ENCODE results near the gene RBM19.

The RBM19 gene

DNA sequence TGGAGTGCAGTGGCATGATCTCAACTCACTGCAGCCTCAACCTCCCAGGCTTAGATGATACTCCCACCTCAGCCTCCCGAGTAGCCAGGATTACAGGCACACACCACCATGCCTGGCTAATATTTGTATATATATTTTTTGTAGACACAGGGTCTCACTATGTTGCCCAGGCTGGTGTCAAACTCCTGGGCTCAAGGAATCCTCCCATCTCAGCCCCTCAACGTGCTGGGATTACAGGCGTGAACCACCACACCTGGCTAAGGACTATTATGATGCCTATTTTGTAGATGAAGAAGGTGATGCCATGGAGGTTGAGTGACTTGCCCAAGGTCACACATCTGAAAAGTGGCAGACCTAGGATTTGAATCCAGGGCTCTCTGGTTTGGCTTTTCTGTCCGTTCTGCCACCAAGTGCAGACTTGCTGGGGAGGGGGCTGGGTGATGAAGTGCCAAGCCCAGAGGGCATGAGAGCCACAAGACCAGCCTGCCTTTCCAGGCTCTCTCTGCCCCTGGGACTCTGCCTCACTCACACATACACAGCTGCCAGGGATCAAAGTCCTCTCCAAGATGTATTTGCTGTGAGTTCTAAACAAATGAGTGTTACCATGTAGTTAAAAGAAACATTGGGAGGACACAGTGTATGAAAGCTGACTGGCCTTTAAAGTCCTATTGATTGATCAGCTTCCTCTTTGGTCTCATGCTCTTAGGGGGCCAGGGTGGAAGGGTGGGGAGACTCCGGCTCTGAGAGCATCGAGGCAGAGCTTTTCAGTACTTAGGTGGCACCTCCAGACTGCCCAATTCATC, 21.3 kb upstream of the RBM19 start:
- no peak for DNase-seq

DNA sequence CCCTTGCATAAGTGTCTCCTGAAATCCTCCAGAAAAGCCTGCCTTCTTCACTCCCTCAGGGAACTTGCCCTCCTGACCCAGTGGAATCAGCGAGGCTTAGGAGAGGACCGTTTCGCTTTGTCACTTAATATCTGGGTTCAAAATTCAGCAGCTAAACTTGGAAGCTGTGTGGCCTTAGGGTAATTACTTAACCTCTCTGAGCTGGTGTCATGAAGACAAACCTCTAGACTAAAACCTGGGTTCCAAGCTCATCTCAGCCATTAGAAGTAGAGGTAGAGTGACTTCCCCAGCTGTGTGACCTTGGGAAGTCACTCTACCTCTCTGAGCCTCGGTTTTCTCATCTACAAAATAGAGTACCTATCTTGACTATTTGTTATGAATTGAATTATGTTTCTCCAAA, 18.3 kb upstream of the RBM19 start:
- no peak for DNase-seq

DNA sequence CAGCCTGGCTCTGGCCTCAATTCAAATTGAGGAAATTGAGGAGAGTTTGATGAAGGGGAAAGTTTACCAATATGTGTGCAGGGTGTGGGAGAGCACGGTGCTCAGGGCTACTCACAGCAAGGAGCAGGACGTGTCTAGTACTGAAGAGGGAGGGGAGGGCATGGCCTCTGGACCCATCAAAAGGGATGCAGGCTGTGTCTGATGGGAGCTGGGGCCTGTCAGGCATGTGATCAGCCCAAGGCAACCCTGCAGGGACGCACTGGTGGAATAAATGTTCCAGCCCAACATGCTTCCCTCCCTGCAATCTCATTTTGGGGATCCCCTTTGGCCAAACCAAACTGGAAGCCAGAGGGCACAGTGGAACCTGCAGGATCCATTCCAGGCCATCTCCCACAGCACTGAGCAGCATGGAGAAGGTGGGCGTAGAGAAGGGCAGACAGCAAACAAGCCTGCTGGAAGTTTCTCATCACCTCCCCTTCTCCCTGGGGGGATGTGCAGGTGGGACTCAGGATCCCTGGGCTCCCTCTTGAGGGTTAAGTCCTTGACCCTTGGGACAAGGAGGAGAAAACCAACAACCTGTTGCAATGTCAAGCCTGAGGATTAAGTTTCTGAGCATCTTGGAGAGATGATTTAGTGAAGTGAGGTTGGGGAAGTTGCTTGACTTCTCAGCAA, 17.8 kb upstream of the RBM19 start:
- no peak for DNase-seq

DNA sequence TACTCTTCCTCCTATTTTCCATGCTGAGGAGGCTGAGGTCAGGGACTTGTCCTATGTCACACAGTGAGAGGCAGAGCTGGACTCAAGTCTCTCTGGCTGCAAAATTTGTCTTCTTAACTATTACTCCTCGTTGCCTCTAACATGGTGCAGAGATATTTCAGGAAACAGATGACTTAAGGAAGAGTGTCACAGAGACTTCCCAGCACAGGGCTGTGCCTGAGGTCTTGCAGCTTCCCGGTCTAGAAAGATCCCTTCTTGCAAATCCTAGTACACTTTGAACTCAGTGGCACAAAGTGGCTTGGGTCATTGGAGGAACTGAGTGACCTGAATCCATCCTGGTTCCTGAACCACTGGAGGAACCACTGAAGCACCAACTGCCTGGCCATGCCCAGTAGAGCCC, 17.1 kb upstream of the RBM19 start:
- no peak for DNase-seq

DNA sequence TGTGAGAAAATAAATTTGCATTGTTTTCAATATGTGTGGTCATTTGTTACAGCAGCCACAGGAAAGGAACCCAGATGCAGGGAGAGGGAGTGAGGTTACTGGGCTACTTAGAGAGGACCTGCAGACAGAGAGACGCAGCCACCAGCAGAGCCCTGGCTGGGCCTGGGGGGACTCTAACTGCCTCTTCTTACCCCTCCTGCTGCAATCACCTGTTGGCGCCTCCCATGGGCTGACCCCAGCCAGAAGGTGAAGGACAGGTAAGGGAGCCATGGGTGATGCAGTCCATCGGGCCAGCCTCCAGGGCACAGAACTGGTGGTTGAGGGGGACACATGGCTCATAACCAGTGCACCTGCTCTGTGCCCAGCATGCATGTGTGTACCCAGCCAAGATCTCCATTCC, 15.8 kb upstream of the RBM19 start:
- DNase-seq = no peak

DNA sequence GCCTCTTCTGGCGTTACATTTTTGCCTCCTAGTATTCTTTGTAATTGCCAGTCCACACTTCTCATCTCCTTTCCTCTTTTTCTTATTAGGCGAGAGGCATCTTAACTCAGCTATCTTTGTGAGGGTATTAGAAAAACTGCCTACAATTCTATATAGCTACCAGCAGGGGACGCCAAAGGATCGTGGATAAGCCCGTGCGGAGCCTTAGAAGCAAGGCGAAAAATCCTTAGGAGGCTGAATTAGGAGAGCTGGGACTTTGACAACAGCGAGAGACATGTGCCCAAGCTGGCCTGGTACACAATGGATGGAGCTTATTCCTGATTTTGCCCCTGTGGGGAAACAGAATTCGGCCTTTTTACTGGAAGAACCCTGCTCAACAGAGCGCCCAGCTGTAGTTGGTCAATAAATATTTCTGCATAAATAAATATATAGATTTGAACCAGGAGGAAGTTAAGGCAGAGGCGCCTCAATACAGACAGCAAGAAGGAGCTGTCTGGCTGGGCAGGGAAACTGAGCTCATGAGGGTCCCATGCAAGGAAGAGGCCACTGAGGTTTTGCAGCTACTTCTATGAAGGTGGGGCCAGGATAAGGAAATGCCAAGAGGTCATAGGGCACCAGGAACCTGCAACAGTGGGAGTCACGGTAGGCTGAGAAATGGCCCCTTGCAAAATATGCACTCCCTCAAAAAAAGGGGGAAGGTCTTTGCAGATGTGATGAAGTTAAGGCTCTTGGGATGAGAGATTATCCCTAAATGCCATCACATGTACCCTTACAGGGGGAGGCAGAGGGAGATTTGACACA, 14.6 kb upstream of the RBM19 start:
- DNase-seq = peak; percentile 55

DNA sequence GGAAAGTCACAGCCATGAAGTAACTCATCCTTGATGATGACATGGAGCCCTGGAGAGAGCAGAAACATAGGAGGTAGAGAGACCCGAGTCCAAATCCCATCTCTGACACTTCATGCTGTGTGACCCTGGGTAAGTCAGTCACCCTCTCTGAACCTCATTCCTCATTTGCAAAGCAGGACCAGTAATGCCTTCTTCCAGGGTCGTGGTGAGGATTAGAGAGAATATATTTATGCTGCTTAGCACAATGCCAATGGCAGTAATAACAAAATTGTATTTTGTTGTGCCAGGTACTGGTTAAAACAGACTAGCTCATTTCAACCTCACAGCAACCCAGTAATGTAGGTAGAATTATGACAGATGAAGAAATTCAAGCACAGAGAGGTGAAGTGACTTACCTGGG, 13.9 kb upstream of the RBM19 start:
- DNase-seq = no peak

DNA sequence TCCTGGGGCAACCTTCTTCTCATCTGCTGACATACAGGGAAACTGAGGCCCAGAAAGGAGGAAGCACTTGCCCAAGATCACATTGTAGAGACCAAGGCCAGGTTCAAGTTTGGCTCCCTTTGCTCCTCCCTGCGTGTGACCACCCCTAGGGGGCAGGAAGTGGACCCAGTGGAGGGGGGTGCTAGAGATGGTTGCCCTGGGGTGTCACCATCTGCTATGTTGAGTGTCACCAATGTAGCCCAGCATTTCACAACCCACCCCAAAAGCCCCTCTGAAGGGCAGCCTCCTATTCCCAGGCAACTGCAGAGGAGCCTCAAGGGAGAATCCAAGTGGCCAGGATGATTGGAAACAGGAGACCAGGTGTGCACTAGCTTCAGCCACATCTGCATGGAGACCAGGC, 12.0 kb upstream of the RBM19 start:
- no peak for DNase-seq

DNA sequence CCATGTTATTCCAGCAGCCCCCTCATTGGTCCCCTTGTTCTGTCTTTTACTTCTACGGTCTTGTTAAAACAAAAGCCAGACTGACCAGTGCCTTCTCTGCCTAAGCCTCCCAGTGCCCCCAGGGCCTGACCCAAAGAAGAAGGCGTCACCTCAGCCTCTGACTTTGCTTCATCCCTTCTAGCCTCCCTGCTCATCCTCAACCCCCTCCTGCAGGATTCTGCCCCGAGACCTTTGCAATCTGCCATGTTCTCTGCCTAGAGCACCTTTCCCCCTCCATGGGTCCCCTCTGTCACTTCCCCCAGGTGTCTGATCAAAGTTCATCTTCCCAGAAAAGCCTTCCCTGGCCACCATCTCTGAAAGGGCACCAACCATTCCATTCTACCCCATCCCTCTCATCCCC, 7.9 kb upstream of the RBM19 start:
- no peak for DNase-seq

DNA sequence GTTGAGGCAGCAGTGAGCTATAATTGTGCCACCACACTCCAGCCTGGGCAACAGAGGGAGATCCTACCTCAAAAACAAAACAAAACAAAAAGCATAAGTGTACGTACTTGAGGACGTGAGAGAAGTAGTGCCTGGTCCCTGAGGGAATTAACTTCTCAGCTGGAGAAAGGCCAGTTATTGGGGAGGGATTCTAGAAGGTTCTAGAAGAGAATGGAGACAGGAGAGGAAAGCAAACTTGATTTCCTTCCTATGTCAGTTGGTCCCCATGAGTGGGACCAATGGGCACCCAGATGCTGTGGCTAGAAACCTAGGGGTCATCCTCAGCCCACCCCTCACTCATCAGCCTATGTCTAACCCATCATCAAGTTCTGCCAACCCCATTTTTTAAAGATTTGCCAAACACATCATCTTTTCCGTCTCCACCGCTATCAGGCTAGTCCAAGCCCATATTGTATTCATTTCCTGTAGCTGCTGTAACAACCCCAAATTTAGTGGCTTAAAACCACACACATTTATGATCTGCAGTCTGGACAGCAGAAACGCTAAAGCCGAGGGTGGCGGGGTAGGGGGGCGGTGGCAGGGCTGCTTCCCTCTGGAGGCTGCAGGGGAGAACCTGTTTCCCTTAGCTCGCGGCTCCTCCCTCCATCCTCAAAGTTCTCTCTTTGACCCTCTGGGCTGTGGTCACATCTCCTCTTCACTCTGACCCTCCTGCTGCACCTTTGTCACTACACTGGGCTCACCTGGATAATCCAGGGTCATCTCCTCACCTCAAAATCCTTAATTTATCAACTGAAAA, 7.2 kb upstream of the RBM19 start:
- no peak for DNase-seq

DNA sequence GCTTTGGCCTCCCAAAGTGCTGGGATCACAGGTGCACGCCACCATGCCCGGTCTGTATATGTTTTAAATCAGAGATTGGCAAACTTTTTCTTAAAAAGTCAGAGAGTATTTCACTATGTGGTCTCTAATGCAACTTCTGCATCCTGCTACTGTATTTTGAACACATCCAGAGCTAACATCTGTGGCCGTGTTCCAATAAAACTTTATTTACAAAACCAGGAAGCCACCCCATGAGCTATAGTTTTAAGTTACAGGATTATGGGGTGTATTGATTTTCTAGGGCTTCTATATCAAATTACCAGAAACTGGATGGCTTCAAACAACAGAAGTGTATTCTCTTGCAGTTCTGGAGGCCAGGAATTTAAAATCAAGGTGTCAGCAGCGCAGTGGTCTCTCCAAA, 5.3 kb upstream of the RBM19 start:
- DNase-seq = no peak

DNA sequence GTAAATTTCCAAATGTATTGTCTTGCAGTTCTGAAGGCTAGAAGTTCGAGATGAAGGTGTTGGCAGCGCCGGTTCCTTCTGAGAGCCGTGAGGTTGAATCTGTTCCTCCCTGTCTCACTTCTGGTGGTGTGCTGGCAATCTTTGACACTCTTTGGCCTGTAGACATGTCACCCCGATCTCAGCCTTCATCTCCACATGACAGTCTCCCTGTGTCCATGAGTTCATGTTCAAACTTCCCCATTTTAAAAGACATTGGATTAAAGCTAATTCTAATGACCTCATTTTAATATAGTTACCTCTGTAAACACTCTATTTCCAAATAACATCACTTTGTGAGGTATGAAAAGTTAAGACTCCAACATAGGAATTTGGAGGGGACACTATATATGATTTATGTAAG, 4.1 kb upstream of the RBM19 start:
- DNase-seq = no peak

DNA sequence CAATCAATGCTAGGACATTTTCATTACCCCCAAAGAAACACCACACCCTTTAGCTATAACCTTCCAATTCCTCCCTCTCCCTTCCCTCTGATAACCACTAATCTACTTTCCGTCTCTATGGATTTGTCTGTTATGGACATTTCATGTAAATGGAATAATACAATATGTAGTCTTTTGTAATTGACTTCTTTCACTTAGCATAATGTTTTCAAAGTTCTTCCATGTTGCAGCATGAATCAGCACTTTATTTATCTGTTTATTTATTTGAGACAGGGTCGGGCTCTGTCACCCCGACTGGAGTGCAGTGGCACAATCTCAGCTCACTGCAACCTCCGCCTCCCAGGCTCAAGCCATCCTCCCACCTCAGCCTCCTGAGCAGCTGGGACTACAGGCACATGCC, 1.2 kb upstream of the RBM19 start:
- no peak for DNase-seq

DNA sequence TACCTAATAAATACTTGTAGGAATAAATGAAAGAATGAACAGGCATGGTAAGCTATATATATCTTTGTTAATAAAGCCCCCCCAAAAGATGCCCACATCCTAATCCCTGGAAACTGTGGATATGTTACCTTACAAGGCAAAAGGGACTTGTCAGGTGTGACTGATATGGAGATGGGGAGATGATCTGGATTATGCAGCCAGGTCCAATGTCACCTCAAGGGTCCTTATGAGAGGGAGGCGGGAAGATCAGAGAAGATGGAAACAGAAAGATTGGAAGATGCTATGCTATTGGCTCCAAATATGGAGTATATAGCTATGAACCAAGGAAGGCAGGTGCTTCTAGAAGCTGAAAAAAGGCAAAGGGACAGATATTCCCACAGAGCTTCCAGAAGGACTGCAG, 3.4 kb downstream of the RBM19 start:
- no peak for DNase-seq

DNA sequence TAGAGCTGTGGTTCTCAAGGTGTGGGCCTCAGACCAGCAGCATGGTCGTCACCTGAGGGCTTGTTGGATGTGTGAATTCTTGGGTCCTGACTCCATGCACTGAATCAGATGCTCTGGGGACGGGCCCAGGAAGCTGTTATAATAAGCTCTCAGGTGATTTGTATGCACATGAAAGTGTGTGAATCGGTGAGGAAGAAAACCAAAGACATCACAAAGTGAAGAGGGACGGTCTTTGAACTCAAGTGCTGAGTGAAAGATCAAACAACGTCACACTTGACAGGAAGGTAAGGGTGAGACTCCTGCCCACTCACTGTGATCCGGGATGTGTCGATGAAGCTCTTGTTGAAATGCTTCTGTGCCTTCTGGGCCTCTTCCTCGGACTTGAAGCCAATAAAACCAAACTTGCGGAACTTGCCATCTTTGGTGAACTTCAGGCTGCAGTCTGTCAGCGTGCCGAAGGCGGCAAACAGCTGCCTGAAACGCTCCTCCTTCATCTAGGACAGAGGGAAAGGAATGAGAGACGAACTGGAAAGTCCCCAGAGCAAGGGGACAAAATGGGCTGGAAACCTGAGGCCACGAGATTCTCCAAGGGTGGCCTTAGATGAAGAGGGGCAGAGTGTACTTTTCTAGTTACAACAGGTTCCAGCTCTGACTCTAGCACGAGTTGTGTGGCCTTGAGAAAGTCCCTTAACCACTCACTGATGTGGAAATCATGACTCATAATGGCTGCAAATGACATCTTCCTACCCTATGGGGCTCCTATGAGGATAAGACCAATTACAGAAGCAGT, 4.0 kb downstream of the RBM19 start:
- DNase-seq = no peak

DNA sequence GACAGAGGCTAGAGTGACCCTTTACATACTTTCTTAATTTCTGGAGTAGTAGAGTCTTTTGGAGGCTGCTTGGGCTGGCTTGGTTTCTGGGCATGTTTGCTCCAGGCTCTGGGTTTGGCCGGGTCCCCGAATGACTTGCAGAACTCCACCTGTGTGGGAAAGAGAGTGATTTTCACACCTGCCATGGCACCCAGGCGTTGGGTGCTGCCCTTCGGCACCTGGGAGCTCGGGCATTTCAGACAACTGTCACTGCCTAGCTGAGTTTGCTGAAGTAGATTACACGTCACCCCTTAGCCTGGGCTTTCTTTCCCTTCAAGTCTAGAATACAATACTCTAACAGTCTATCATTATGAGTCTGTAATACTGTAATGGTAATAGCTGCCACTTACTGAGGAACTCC, 6.1 kb downstream of the RBM19 start:
- no peak for DNase-seq

DNA sequence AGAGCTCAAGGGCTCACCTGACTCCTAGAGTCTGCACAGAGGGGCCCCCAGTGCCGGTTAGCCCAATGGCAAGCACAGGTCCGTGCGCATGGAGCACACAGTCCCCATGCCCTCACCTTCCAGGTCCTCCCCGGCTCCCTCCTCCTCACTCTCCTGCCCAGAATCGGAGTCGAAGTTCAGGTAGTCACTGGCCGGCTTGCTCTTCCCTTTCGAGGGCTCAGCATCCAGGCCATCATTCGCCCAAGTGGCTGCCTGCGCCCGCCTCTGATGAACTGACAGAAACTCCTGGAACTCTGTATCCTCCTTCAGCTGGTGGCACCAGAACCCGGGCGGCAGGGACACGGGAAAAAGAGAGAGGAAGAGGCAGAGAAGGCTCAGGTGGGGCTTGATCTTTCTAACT, 7.0 kb downstream of the RBM19 start:
- no peak for DNase-seq

DNA sequence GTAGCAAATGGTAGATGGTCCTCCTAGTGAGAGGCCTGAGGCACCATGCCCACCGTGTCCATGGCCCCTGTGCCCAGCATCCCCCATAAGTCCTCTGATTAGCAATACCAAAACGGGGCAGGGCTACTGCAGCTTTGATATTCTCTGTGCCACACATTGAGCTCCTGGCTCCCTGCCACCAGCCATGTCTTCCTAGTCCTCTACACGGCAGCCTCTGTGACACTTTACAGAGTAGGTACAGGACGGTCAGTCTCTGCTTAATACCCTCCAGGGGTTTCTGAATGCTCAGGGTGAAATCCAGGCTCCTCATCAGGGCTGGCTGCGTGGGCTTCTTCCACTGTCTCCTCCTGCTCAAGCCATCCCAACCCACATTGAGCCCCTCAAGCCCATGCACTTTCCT, 8.0 kb downstream of the RBM19 start:
- DNase-seq = no peak

DNA sequence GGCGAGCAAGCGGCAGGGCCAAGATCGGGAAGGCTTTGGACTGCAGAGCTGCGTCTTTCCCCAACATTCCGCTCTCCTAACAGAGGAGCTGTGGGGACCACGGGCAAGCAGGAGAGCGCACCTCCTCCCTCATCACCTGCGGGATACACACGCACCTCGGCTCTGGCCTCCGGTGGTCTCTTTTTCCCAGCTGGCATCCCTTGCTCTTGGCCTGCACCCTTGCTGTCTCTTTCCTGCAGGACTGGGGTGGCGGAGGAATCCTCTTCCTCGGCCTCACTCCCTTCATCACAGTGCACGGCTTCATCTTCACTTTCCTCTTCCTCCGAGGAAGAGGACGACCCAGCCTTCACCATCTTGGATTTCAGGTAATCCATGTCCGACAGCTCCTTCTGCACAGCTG, 8.5 kb downstream of the RBM19 start:
- no peak for DNase-seq

DNA sequence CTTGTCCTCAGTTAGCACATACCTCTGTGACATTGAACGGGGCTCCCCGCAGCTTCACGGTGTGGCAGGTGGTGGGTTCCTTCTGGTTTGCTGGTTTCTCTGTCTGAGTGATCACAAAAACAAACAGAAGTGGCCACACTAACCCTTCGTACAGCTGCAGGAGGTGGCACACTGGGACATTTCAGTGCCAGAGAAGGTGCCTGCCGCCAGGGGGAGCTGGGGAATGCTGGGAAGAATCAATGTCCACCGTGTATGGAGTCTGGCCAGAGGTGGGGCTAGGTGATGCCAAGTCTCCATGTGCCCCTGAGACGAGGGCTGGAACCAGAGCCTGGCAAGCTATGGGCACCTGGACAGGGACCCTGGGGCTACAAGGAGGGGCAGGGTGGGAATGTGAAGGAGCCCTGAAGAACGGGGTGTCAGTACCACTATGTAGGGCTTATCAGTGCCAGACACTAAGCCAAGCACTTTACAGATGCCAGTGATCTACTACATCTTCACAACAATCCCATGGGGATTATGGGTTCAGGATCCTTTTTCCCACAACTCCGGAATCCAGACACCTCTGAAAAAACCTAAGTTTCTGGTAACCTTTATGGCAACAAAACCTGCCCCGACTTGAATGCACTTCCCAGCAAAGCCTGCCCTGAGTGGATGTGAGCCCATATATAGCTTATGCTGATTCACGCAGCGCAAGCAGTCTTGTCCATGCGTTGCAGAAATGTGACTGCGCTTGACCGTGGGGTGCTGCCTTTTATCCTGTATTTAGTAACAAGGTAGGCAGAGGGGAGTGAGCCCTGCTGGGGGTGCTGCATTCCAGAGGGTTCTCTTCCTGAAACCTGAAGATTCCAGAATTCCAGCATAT, 10.8 kb downstream of the RBM19 start:
- DNase-seq = peak; percentile 7

DNA sequence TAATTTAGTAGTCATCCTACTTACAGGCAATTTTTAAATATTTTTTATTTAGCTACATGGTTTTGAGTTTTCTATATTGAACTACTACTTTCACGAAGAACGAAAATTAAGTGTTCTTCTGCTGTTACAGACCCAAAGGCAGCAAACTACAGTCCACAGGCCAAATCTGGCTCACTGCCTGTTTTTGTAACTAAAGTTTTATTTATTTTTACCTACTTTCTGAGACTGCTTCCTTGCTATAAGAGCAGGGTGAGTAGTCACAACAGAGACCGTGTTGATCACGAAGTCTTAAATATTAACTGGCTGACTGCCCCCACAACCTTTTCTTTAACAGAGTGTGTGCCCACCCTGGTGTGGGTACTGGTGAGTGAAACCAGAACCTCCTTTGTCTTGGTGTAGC, 11.6 kb downstream of the RBM19 start:
- no peak for DNase-seq
